H1 (cell line): ENCODE data around the gene BBLN. TPM values are rescaled to one million over a fixed set of nuclear protein-coding genes. Genes with fewer than 3 reads are reported as not detected.

Source experiments
- CBX8 ChIP-seq: fragments of 300-800, 300-1000 bp; sonication (generic); IDR thresholded peaks from 2 replicates; pipeline ENCODE4 v1.7.1; 2016; ENCODE audit warnings: low read depth, low read length, borderline replicate concordance
- SIN3A ChIP-seq, 2 experiments: IDR thresholded peaks in 1 of 2; conservative IDR thresholded peaks in 1 of 2; 2 replicates each; pipeline ENCODE4 v1.6.1; 2011 to 2012; ENCODE audit warnings: low read length in 2 of 2, improper control_type of control experiment in 1 of 2, low read depth in 1 of 2, mild to moderate bottlenecking in 1 of 2
- SP4 ChIP-seq: IDR thresholded peaks from 2 replicates; pipeline ENCODE4 v1.6.1; 2012; ENCODE audit warnings: low read length, inconsistent platforms
- polyA plus RNA-seq, 7 experiments: library from polyadenylated mRNA; depleted of rRNA in 3 of 7; stranded (reverse) in 5 of 7; unstranded in 2 of 7; fragments of >200 nt in 5 of 7; fragments of 200-250 nt in 2 of 7; gene quantifications; 1 replicate in 5 of 7; 2 replicates in 1 of 7; 4 replicates in 1 of 7; pipeline versions ENCODE4 v1.2.1 to v1.2.3, GENCODE V29; 2011 to 2013; ENCODE audit warnings: missing spikeins in 2 of 7, mixed read lengths in 2 of 7
- total RNA-seq: library from RNA; stranded (reverse); fragmentation: NEBNext Ultra II Directional; extraction: Animal tissue kit (Norgen Biotek cat#: 25700); gene quantifications from 2 replicates; pipeline ENCODE4 v1.2.1, GENCODE V29; 2021
- TF ChIP-seq, protein P1 (sequence below): fragments of 300-600 bp; sonication (generic); IDR thresholded peaks from 2 replicates; pipeline ENCODE4 v1.7.1; 2012; ENCODE audit warnings: low read length, moderate library complexity, mild to moderate bottlenecking, inconsistent platforms; ENCODE audit not compliant: insufficient replicate concordance

Gene BBLN
- total and polyA plus RNA-seq, 2 of the 8 experiments (the other 6 are each of a cell fraction or from before 2014, with no cell fraction given) = 63.1 to 164 TPM

GRCh38 chr9:128115187-128116103 lies 44.6 kb upstream of the BBLN start (continued):
- TF ChIP-seq, protein P1, sequence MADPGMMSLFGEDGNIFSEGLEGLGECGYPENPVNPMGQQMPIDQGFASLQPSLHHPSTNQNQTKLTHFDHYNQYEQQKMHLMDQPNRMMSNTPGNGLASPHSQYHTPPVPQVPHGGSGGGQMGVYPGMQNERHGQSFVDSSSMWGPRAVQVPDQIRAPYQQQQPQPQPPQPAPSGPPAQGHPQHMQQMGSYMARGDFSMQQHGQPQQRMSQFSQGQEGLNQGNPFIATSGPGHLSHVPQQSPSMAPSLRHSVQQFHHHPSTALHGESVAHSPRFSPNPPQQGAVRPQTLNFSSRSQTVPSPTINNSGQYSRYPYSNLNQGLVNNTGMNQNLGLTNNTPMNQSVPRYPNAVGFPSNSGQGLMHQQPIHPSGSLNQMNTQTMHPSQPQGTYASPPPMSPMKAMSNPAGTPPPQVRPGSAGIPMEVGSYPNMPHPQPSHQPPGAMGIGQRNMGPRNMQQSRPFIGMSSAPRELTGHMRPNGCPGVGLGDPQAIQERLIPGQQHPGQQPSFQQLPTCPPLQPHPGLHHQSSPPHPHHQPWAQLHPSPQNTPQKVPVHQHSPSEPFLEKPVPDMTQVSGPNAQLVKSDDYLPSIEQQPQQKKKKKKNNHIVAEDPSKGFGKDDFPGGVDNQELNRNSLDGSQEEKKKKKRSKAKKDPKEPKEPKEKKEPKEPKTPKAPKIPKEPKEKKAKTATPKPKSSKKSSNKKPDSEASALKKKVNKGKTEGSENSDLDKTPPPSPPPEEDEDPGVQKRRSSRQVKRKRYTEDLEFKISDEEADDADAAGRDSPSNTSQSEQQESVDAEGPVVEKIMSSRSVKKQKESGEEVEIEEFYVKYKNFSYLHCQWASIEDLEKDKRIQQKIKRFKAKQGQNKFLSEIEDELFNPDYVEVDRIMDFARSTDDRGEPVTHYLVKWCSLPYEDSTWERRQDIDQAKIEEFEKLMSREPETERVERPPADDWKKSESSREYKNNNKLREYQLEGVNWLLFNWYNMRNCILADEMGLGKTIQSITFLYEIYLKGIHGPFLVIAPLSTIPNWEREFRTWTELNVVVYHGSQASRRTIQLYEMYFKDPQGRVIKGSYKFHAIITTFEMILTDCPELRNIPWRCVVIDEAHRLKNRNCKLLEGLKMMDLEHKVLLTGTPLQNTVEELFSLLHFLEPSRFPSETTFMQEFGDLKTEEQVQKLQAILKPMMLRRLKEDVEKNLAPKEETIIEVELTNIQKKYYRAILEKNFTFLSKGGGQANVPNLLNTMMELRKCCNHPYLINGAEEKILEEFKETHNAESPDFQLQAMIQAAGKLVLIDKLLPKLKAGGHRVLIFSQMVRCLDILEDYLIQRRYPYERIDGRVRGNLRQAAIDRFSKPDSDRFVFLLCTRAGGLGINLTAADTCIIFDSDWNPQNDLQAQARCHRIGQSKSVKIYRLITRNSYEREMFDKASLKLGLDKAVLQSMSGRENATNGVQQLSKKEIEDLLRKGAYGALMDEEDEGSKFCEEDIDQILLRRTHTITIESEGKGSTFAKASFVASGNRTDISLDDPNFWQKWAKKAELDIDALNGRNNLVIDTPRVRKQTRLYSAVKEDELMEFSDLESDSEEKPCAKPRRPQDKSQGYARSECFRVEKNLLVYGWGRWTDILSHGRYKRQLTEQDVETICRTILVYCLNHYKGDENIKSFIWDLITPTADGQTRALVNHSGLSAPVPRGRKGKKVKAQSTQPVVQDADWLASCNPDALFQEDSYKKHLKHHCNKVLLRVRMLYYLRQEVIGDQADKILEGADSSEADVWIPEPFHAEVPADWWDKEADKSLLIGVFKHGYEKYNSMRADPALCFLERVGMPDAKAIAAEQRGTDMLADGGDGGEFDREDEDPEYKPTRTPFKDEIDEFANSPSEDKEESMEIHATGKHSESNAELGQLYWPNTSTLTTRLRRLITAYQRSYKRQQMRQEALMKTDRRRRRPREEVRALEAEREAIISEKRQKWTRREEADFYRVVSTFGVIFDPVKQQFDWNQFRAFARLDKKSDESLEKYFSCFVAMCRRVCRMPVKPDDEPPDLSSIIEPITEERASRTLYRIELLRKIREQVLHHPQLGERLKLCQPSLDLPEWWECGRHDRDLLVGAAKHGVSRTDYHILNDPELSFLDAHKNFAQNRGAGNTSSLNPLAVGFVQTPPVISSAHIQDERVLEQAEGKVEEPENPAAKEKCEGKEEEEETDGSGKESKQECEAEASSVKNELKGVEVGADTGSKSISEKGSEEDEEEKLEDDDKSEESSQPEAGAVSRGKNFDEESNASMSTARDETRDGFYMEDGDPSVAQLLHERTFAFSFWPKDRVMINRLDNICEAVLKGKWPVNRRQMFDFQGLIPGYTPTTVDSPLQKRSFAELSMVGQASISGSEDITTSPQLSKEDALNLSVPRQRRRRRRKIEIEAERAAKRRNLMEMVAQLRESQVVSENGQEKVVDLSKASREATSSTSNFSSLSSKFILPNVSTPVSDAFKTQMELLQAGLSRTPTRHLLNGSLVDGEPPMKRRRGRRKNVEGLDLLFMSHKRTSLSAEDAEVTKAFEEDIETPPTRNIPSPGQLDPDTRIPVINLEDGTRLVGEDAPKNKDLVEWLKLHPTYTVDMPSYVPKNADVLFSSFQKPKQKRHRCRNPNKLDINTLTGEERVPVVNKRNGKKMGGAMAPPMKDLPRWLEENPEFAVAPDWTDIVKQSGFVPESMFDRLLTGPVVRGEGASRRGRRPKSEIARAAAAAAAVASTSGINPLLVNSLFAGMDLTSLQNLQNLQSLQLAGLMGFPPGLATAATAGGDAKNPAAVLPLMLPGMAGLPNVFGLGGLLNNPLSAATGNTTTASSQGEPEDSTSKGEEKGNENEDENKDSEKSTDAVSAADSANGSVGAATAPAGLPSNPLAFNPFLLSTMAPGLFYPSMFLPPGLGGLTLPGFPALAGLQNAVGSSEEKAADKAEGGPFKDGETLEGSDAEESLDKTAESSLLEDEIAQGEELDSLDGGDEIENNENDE = no peak
- TF ChIP-seq SP4 (no peak), CBX8 (no peak), SIN3A (conservative IDR thresholded peaks at IDR 0.05 in 1 of 2, IDR thresholded peaks at IDR 0.05 in 1 of 2; ENCODE audit: low read depth in 1 of 2, low read length in 2 of 2) (no peak)
